ENCODE data around the gene PHF10.

The PHF10 gene

DNA sequence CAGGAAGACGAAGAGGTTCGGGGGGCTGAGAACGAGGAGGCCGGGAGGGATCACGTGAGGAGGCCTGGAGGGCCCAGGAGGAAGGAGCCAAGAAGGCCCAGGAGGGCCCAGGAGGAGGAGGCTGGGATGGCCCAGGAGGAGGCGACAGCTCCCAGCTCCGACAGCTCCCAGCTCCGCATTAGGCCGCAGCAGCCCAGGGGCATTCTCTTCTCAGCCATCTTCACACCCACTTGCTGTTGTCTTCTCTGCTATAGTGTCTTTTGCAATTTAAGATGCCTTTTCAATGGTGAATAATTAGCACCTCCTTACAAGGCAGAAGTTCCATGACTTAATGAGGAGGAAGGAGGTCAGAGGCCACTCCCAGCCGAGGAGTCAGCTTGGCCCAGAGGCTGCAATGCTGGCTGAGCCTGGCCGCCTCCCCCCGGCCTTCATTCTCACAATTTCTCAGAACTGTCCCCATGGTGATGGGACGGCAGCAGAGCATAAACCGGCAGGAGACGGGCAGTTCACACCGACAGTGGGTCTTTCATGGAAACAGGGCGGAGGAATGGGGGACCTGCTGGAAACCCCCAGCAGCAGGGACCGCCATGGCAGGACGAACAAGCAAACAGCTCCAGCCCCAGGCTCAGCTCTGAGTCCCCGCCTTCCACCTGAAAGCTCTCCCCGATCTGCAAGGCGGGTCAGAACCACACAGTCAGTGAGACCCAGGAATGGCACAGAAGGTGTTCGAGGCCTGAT, 67.6 kb downstream of the PHF10 start:
- no peak overlapping the region for H3K4me3 Mint-ChIP-seq
- no peaks in the 10 kb centered on the region for H3K9me3 Mint-ChIP-seq
- H3K27ac Mint-ChIP-seq, result no peak overlapping the region
- peaks cover 2% of the 10 kb centered on the region for H3K4me1 Mint-ChIP-seq
- peaks cover 26% of the 10 kb centered on the region for H3K36me3 Mint-ChIP-seq
- no peaks in the 10 kb centered on the region for H3K27me3 Mint-ChIP-seq
- no peak for DNase-seq (ENCODE audit: low spot score in 2 of 2)
- no peak for ATAC-seq (ENCODE audit: low read depth)

DNA sequence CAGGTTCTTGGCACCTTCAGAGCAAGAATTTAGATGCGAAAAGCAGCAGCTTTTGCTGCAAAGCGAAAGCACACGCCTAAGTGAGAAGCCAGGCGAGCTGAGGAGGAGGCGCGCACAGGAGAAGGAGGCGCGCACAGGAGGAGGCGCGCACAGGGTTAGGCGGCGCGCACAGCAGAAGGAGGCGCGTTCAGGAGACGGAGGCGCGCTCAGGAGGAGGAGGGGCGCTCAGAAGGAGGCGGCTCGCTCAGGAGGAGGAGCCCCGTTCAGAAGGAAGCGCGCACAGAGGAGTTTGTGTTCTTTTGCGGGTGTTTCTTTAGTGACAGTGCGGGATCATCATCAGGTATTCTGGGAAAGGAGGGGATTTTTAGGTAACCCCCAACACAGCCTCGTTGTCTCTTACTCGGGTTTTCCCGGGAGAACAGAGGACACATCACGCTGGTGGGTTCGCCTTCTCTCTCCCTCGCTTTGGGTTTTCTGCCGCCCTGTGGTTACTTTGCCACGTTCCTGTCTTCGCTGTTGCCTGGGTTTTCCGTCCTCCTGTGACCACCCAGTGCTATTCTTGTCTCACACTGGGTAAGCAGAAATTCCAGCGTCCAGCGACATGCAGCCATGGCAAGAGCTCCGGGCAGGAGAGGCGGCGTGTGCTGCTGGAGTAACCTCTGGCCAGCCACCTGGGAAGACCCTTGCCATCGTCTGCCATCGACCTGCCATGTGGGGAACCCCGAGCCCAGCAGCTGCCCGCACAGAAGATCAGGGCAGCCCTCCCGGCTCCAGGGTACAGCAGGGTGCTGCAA, 69.5 kb downstream of the PHF10 start:
- Mint-ChIP-seq H3K27ac (peak overlapping the region; percentile 39), H3K4me3 (peak overlapping the region; percentile 92), H3K4me1 (peaks cover 2% of the 10 kb centered on the region), H3K27me3 (no peaks in the 10 kb centered on the region), H3K9me3 (peaks cover 2% of the 10 kb centered on the region), H3K36me3 (peaks cover 27% of the 10 kb centered on the region)
- ATAC-seq (ENCODE audit: low read depth), result peak; percentile 97
- DNase-seq (ENCODE audit: low spot score in 2 of 2), result peak; percentile 52 to 53
